Body of pancreas (tissue), 4 donors: ENCODE measurements around the gene ARID1B.

Experiments used
- POLR2A ChIP-seq, 3 donors: fragments of 450-650 bp; IDR thresholded peaks; one replicate each; pipeline ENCODE4 v1.6.1; 2016; ENCODE audit warnings: antibody characterized with exemption in 3 of 3, mild to moderate bottlenecking in 2 of 3
- TF ChIP-seq, protein P1 (sequence below), 7 experiments: fragments of 450-650 bp in 4 of 7; fragments of 200-600 bp in 3 of 7; sonication (generic) in 3 of 7; IDR thresholded peaks; one replicate each; pipeline ENCODE4 v1.5.1; 2016 to 2019; ENCODE audit warnings: antibody characterized with exemption in 7 of 7

- TF ChIP-seq, protein P1, sequence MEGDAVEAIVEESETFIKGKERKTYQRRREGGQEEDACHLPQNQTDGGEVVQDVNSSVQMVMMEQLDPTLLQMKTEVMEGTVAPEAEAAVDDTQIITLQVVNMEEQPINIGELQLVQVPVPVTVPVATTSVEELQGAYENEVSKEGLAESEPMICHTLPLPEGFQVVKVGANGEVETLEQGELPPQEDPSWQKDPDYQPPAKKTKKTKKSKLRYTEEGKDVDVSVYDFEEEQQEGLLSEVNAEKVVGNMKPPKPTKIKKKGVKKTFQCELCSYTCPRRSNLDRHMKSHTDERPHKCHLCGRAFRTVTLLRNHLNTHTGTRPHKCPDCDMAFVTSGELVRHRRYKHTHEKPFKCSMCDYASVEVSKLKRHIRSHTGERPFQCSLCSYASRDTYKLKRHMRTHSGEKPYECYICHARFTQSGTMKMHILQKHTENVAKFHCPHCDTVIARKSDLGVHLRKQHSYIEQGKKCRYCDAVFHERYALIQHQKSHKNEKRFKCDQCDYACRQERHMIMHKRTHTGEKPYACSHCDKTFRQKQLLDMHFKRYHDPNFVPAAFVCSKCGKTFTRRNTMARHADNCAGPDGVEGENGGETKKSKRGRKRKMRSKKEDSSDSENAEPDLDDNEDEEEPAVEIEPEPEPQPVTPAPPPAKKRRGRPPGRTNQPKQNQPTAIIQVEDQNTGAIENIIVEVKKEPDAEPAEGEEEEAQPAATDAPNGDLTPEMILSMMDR (IDR thresholded peaks at IDR 0.05), result no peak
- no peak for TF ChIP-seq POLR2A (IDR thresholded peaks at IDR 0.05)
Measured at GRCh38 chr6:157172231-157172701, 395.1 kb downstream of the ARID1B start.
